GM12878 (cell line): ENCODE results near the gene CCNJ.
"Not testable (repeated sequence)": the region's sequence is repeated elsewhere in the genome, so short reads cannot be mapped to it uniquely, and the experiment has no call there.

Experiments used
- ATF7 ChIP-seq: fragments of 450-650 bp; IDR thresholded peaks from 2 replicates; pipeline ENCODE4 v1.6.1; 2016; ENCODE audit warnings: low read depth, mild to moderate bottlenecking
- EED ChIP-seq: sonication (generic); IDR thresholded peaks from 2 replicates; pipeline ENCODE4 v1.6.1; 2016; ENCODE audit warnings: antibody characterized with exemption, low read depth
- EP300 ChIP-seq, 2 experiments: fragments of 150-350 bp in 1 of 2; IDR thresholded peaks; 2 replicates each; pipeline ENCODE4 v1.6.1; 2011 to 2012; ENCODE audit warnings: low read depth in 2 of 2, low read length in 2 of 2, borderline replicate concordance in 1 of 2, improper control_type of control experiment in 1 of 2, inconsistent platforms in 1 of 2; ENCODE audit not compliant: control insufficient read depth in 1 of 2
- FOS ChIP-seq: IDR thresholded peaks from 3 replicates; pipeline ENCODE4 v1.6.1; 2011; ENCODE audit warnings: borderline replicate concordance; ENCODE audit not compliant: insufficient read length; ENCODE audit errors: extremely low read depth
- MYC ChIP-seq: IDR thresholded peaks from 2 replicates; pipeline ENCODE4 v1.6.1; 2011; ENCODE audit warnings: mild to moderate bottlenecking, low read length, moderate library complexity, inconsistent platforms; ENCODE audit not compliant: insufficient read depth, insufficient replicate concordance, insufficient read length, severe bottlenecking
- POLR2A ChIP-seq: IDR thresholded peaks from 2 replicates; pipeline ENCODE4 v1.6.1; 2011; ENCODE audit warnings: low read depth, mild to moderate bottlenecking, low read length
- SMARCA5 ChIP-seq: fragments of 450-650 bp; IDR thresholded peaks from 2 replicates; pipeline ENCODE4 v1.6.1; 2017; ENCODE audit warnings: mild to moderate bottlenecking
- SUZ12 ChIP-seq: fragments of 200-600 bp; sonication (generic); IDR thresholded peaks from one replicate; pipeline ENCODE4 v1.6.1; 2018; ENCODE audit warnings: antibody characterized with exemption, mild to moderate bottlenecking; ENCODE audit not compliant: unreplicated experiment
- TARDBP ChIP-seq: IDR thresholded peaks from 2 replicates; pipeline ENCODE4 v1.6.1; 2016; ENCODE audit warnings: borderline replicate concordance
- ZBED1 ChIP-seq: IDR thresholded peaks from 2 replicates; pipeline ENCODE4 v1.6.1; 2016; ENCODE audit warnings: borderline replicate concordance
- TF ChIP-seq, protein P1 (sequence below), 3 experiments: IDR thresholded peaks in 2 of 3; conservative IDR thresholded peaks in 1 of 3; 2 replicates each; pipeline ENCODE4 v1.5.1; 2011; ENCODE audit warnings: low read depth in 3 of 3, low read length in 3 of 3, mild to moderate bottlenecking in 3 of 3, control low read depth in 2 of 3, moderate library complexity in 2 of 3, inconsistent platforms in 1 of 3, mixed read lengths in 1 of 3; ENCODE audit not compliant: control insufficient read depth in 2 of 3, insufficient read depth in 1 of 3; ENCODE audit errors: extremely low read depth in 1 of 3
- TF ChIP-seq, protein P2 (sequence below): fragments of 450-650 bp; IDR thresholded peaks from 2 replicates; pipeline ENCODE4 v1.6.1; 2017; ENCODE audit warnings: mild to moderate bottlenecking

DNA sequence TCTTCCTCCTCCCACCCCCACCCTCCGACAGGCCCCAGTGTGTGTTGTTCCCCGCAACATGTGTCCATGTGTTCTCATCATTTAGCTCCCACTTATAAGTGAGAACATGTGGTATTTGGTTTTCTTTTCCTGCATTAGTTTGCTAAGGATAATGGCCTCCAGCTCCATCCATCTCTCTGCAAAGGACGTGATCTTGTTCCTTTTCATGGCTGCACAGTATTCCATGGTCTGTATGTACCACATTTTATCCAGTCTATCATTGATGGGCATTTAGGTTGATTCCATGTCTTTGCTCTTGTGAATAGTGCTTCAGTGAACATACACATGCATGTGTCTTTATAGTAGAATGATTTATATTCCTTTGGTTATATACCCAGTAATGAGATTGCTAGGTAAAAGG is 4.5 kb downstream of the CCNJ start:
- TF ChIP-seq, protein P1, sequence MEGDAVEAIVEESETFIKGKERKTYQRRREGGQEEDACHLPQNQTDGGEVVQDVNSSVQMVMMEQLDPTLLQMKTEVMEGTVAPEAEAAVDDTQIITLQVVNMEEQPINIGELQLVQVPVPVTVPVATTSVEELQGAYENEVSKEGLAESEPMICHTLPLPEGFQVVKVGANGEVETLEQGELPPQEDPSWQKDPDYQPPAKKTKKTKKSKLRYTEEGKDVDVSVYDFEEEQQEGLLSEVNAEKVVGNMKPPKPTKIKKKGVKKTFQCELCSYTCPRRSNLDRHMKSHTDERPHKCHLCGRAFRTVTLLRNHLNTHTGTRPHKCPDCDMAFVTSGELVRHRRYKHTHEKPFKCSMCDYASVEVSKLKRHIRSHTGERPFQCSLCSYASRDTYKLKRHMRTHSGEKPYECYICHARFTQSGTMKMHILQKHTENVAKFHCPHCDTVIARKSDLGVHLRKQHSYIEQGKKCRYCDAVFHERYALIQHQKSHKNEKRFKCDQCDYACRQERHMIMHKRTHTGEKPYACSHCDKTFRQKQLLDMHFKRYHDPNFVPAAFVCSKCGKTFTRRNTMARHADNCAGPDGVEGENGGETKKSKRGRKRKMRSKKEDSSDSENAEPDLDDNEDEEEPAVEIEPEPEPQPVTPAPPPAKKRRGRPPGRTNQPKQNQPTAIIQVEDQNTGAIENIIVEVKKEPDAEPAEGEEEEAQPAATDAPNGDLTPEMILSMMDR (IDR thresholded peaks at IDR 0.05 in 2 of 3, conservative IDR thresholded peaks at IDR 0.05 in 1 of 3; ENCODE audit: control insufficient read depth in 2 of 3, extremely low read depth in 1 of 3, insufficient read depth in 1 of 3, low read depth in 3 of 3, low read length in 3 of 3) = not testable (repeated sequence)
- TF ChIP-seq ZBED1; FOS; TARDBP; MYC; ATF7; EP300 (IDR thresholded peaks at IDR 0.05; ENCODE audit: borderline replicate concordance in 1 of 2, control insufficient read depth in 1 of 2, low read depth in 2 of 2, low read length in 2 of 2); EED; SMARCA5; SUZ12; POLR2A: not testable (repeated sequence)
- TF ChIP-seq, protein P2, sequence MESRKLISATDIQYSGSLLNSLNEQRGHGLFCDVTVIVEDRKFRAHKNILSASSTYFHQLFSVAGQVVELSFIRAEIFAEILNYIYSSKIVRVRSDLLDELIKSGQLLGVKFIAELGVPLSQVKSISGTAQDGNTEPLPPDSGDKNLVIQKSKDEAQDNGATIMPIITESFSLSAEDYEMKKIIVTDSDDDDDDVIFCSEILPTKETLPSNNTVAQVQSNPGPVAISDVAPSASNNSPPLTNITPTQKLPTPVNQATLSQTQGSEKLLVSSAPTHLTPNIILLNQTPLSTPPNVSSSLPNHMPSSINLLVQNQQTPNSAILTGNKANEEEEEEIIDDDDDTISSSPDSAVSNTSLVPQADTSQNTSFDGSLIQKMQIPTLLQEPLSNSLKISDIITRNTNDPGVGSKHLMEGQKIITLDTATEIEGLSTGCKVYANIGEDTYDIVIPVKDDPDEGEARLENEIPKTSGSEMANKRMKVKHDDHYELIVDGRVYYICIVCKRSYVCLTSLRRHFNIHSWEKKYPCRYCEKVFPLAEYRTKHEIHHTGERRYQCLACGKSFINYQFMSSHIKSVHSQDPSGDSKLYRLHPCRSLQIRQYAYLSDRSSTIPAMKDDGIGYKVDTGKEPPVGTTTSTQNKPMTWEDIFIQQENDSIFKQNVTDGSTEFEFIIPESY = not testable (repeated sequence)
